H1 (cell line): Measurements from ENCODE around the gene FHOD1. TPM values are rescaled to one million over a fixed set of nuclear protein-coding genes. Genes with fewer than 3 reads are reported as not detected.

Experiments used
- CTCF ChIA-PET: fragments of 300-600 bp; sonication (Branson Sonifier 250); formaldehyde crosslinking; loops from one replicate; lab custom pipeline; 2021; ENCODE audit not compliant: partially characterized antibody; lab: Charles Lee
- POLR2A ChIA-PET: fragments of 300-600 bp; sonication (Branson Sonifier 250); formaldehyde crosslinking; loops from one replicate; lab custom pipeline; 2021; ENCODE audit warnings: inconsistent platforms; ENCODE audit not compliant: partially characterized antibody; lab: Charles Lee
- DNase-seq, 2 experiments: peaks; one replicate each; pipeline versions ENCODE4 v3.0.0 to v3.0.0-alpha.2; 2010 to 2022; ENCODE audit warnings: low spot score in 2 of 2, low read depth in 1 of 2, mixed read lengths in 1 of 2
- FAIRE-seq: peaks from 2 replicates; lab custom pipeline; 2011; peaks lifted over from hg19 to GRCh38; lab: Jason Lieb, UNC
- H2AFZ ChIP-seq: 2 replicates; pipeline ENCODE4 v1.8.1; 2012; ENCODE audit warnings: low read length, inconsistent platforms
- H2AK5ac ChIP-seq: 2 replicates; pipeline ENCODE4 v1.6.1; 2013; ENCODE audit warnings: low read depth, low read length
- H2BK120ac ChIP-seq: replicated peaks from 2 replicates; pipeline ENCODE3; 2013; ENCODE audit warnings: low read depth, low read length, inconsistent platforms
- H2BK12ac ChIP-seq: 2 replicates; pipeline ENCODE4 v1.6.1; 2013; ENCODE audit warnings: low read depth, low read length
- H2BK15ac ChIP-seq: 2 replicates; pipeline ENCODE4 v1.6.1; 2013; ENCODE audit warnings: low read length
- H2BK20ac ChIP-seq: 2 replicates; pipeline ENCODE4 v1.6.1; 2013; ENCODE audit warnings: low read length
- H2BK5ac ChIP-seq: 2 replicates; pipeline ENCODE4 v1.6.1; 2013; ENCODE audit warnings: low read depth, low read length
- H3K14ac ChIP-seq: 2 replicates; pipeline ENCODE4 v1.6.1; 2013; ENCODE audit warnings: inconsistent platforms; ENCODE audit not compliant: insufficient read length
- H3K18ac ChIP-seq: 2 replicates; pipeline ENCODE4 v1.6.1; 2013; ENCODE audit warnings: low read length; ENCODE audit errors: extremely low read depth
- H3K23ac ChIP-seq: 2 replicates; pipeline ENCODE4 v1.6.1; 2013; ENCODE audit warnings: inconsistent platforms; ENCODE audit not compliant: insufficient read length
- H3K23me2 ChIP-seq: 2 replicates; pipeline ENCODE4 v1.6.1; 2013; ENCODE audit warnings: low read depth, low read length
- H3K27ac ChIP-seq: 2 replicates; pipeline ENCODE4 v1.6.1; 2011; ENCODE audit warnings: low read depth, low read length, inconsistent platforms
- H3K27me3 ChIP-seq, 4 experiments: replicated peaks in 1 of 4; 1 replicate in 1 of 4; 2 replicates in 3 of 4; pipeline versions ENCODE4 v1.6.1 to v1.8.1; 2011 to 2013; ENCODE audit warnings: low read length in 3 of 4, mild to moderate bottlenecking in 3 of 4, inconsistent platforms in 2 of 4, mixed read lengths in 2 of 4, moderate library complexity in 1 of 4; ENCODE audit not compliant: control insufficient read depth in 3 of 4, insufficient read depth in 3 of 4; ENCODE audit errors: extremely low read depth in 1 of 4
- H3K36me3 ChIP-seq, 4 experiments: 2 replicates each; pipeline versions ENCODE4 v1.6.1 to v1.8.1; 2011 to 2013; ENCODE audit warnings: mild to moderate bottlenecking in 4 of 4, low read length in 3 of 4, moderate library complexity in 2 of 4, control low read depth in 1 of 4, inconsistent platforms in 1 of 4; ENCODE audit not compliant: insufficient read depth in 4 of 4, control insufficient read depth in 2 of 4
- H3K4ac ChIP-seq: replicated peaks from 2 replicates; pipeline ENCODE3; 2013; ENCODE audit warnings: low read length, low read depth, mixed read lengths, inconsistent platforms; ENCODE audit not compliant: insufficient read length
- H3K4me1 ChIP-seq, 4 experiments: replicated peaks in 1 of 4; 1 replicate in 1 of 4; 2 replicates in 3 of 4; pipeline versions ENCODE4 v1.6.1 to v1.8.1; 2011 to 2013; ENCODE audit warnings: low read length in 3 of 4, inconsistent platforms in 2 of 4, mixed read lengths in 1 of 4; ENCODE audit not compliant: insufficient read depth in 4 of 4, control insufficient read depth in 3 of 4
- H3K4me2 ChIP-seq, 2 experiments: 2 replicates each; pipeline versions ENCODE4 v1.6.1 to v1.8.1; 2011 to 2013; ENCODE audit warnings: low read depth in 2 of 2, low read length in 2 of 2, control low read depth in 1 of 2, inconsistent platforms in 1 of 2, mild to moderate bottlenecking in 1 of 2; ENCODE audit not compliant: insufficient read depth in 1 of 2
- H3K4me3 ChIP-seq, 4 experiments: fragments of 200-600, 300-600 bp in 1 of 4; sonication (generic), shearing (Covaris generic), sonication (Bioruptor Twin) in 1 of 4; 2 replicates each; pipeline versions ENCODE4 v1.5.1 to v1.8.1; 2011 to 2016; ENCODE audit warnings: low read length in 4 of 4, low read depth in 3 of 4, control low read depth in 2 of 4, inconsistent platforms in 2 of 4, mild to moderate bottlenecking in 2 of 4, mixed read lengths in 1 of 4, moderate library complexity in 1 of 4; ENCODE audit not compliant: insufficient read depth in 2 of 4; ENCODE audit errors: extremely low read depth in 1 of 4
- H3K56ac ChIP-seq: replicated peaks from 2 replicates; pipeline ENCODE3; 2013; ENCODE audit warnings: low read depth, mild to moderate bottlenecking, mixed read lengths, low read length, inconsistent platforms; ENCODE audit not compliant: insufficient read length
- H3K79me1 ChIP-seq: 2 replicates; pipeline ENCODE4 v1.6.1; 2013; ENCODE audit warnings: low read depth, low read length, control low read depth
- H3K79me2 ChIP-seq, 2 experiments: 2 replicates each; pipeline versions ENCODE4 v1.6.1 to v1.8.1; 2012 to 2013; ENCODE audit warnings: low read length in 2 of 2, mild to moderate bottlenecking in 2 of 2, inconsistent platforms in 1 of 2; ENCODE audit not compliant: insufficient read depth in 2 of 2, control insufficient read depth in 1 of 2
- H3K9ac ChIP-seq, 4 experiments: replicated peaks in 1 of 4; 1 replicate in 1 of 4; 2 replicates in 3 of 4; pipeline versions ENCODE4 v1.6.1 to v1.8.1; 2011 to 2013; ENCODE audit warnings: low read depth in 3 of 4, low read length in 3 of 4, control low read depth in 2 of 4, mild to moderate bottlenecking in 2 of 4, moderate library complexity in 2 of 4, inconsistent platforms in 1 of 4; ENCODE audit errors: extremely low read depth in 1 of 4
- H3K9me3 ChIP-seq, 2 experiments: 2 replicates each; pipeline versions ENCODE4 v1.6.1 to v1.8.1; 2012 to 2013; ENCODE audit warnings: mild to moderate bottlenecking in 2 of 2, moderate library complexity in 2 of 2, control low read depth in 1 of 2, inconsistent platforms in 1 of 2, low read depth in 1 of 2, low read length in 1 of 2, mixed read lengths in 1 of 2; ENCODE audit not compliant: insufficient read depth in 2 of 2
- H4K20me1 ChIP-seq, 2 experiments: replicated peaks in 1 of 2; 2 replicates each; pipeline versions ENCODE3 to v1.8.1; 2011 to 2013; ENCODE audit warnings: inconsistent platforms in 2 of 2, low read length in 2 of 2, mild to moderate bottlenecking in 1 of 2; ENCODE audit not compliant: insufficient read depth in 2 of 2, control insufficient read depth in 1 of 2
- H4K5ac ChIP-seq: 2 replicates; pipeline ENCODE4 v1.6.1; 2013; ENCODE audit warnings: low read length, low read depth, mixed read lengths, inconsistent platforms; ENCODE audit not compliant: insufficient read length
- H4K8ac ChIP-seq: 2 replicates; pipeline ENCODE4 v1.8.0; 2013; ENCODE audit warnings: mild to moderate bottlenecking, moderate library complexity, low read length, inconsistent platforms; ENCODE audit not compliant: insufficient read depth; ENCODE audit errors: extremely low read depth
- H4K91ac ChIP-seq: replicated peaks from 2 replicates; pipeline ENCODE3; 2013; ENCODE audit warnings: low read length, mixed read lengths, inconsistent platforms; ENCODE audit not compliant: insufficient read length
- ATF2 ChIP-seq: IDR thresholded peaks from 2 replicates; pipeline ENCODE4 v1.6.1; 2012; ENCODE audit warnings: low read length, inconsistent platforms
- BACH1 ChIP-seq: IDR thresholded peaks from 2 replicates; pipeline ENCODE4 v1.6.1; 2012; ENCODE audit warnings: low read length, improper control_type of control experiment
- HDAC6 ChIP-seq: IDR thresholded peaks from one replicate; pipeline ENCODE4 v1.7.1; 2012; ENCODE audit warnings: low read depth, mild to moderate bottlenecking, inconsistent platforms, low read length, moderate library complexity
- KDM4A ChIP-seq: IDR thresholded peaks from one replicate; pipeline ENCODE4 v1.7.1; 2012; ENCODE audit warnings: low read depth, mild to moderate bottlenecking, moderate library complexity, low read length, inconsistent platforms; ENCODE audit not compliant: severe bottlenecking
- PHF8 ChIP-seq: fragments of 200-600 bp; sonication (generic); conservative IDR thresholded peaks from 2 replicates; pipeline ENCODE4 v1.7.1; 2012; ENCODE audit warnings: low read depth, mild to moderate bottlenecking, inconsistent platforms, low read length, moderate library complexity
- POLR2A ChIP-seq, 2 experiments: IDR thresholded peaks; 1 replicate in 1 of 2; 2 replicates in 1 of 2; pipeline ENCODE4 v1.6.1; 2011; ENCODE audit warnings: low read depth in 2 of 2, low read length in 2 of 2, mild to moderate bottlenecking in 2 of 2; ENCODE audit errors: control extremely low read depth in 1 of 2
- RXRA ChIP-seq: IDR thresholded peaks from 2 replicates; pipeline ENCODE4 v1.6.1; 2011; ENCODE audit warnings: low read depth, mild to moderate bottlenecking, low read length, moderate library complexity; ENCODE audit not compliant: insufficient read depth
- SAP30 ChIP-seq: fragments of 300-600 bp; sonication (generic); IDR thresholded peaks from 2 replicates; pipeline ENCODE4 v1.7.1; 2012; ENCODE audit warnings: low read length, moderate library complexity, mild to moderate bottlenecking, inconsistent platforms; ENCODE audit not compliant: insufficient read depth, insufficient replicate concordance
- SRF ChIP-seq: IDR thresholded peaks from 2 replicates; pipeline ENCODE4 v1.6.1; 2011; ENCODE audit warnings: mild to moderate bottlenecking, low read depth, low read length, moderate library complexity
- TEAD4 ChIP-seq: IDR thresholded peaks from 2 replicates; pipeline ENCODE4 v1.6.1; 2012; ENCODE audit warnings: low read depth, low read length, inconsistent platforms, mixed read lengths
- WGBS, 2 experiments: shearing (Covaris generic) in 1 of 2; methylation state at CpG; one replicate each; pipeline versions ENCODE4 v1.1.6 to v1.1.7; 2013 to 2015; ENCODE audit warnings: low lambda C conversion rate in 2 of 2, mixed read lengths in 2 of 2, inconsistent platforms in 1 of 2, low coverage in 1 of 2, missing lambda C conversion rate in 1 of 2; ENCODE audit not compliant: insufficient replicate concordance in 2 of 2, insufficient coverage in 1 of 2, insufficient read length in 1 of 2; ENCODE audit errors: extremely low coverage in 1 of 2, missing lambda C conversion rate in 1 of 2; 5-methylcytosine and 5-hydroxymethylcytosine counted together
- polyA plus RNA-seq, 7 experiments: library from polyadenylated mRNA; depleted of rRNA in 3 of 7; stranded (reverse) in 5 of 7; unstranded in 2 of 7; fragments of >200 nt in 5 of 7; fragments of 200-250 nt in 2 of 7; gene quantifications; 1 replicate in 5 of 7; 2 replicates in 1 of 7; 4 replicates in 1 of 7; pipeline versions ENCODE4 v1.2.1 to v1.2.3, GENCODE V29; 2011 to 2013; ENCODE audit warnings: missing spikeins in 2 of 7, mixed read lengths in 2 of 7
- total RNA-seq: library from RNA; stranded (reverse); fragmentation: NEBNext Ultra II Directional; extraction: Animal tissue kit (Norgen Biotek cat#: 25700); gene quantifications from 2 replicates; pipeline ENCODE4 v1.2.1, GENCODE V29; 2021

Gene FHOD1
- total and polyA plus RNA-seq, 2 of the 8 experiments (the other 6 are each of a cell fraction or from before 2014, with no cell fraction given) = 31.3 to 60.7 TPM

GRCh38 chr16:67237396-67238277, 9.6 kb downstream of the FHOD1 start:
- Histone ChIP-seq H3K56ac (no peak overlapping the region), H3K79me1 (peaks cover 14% of the 10 kb centered on the region), H2BK120ac (no peak overlapping the region), H2BK5ac (peak overlapping the region; percentile 66; the same call in 1 of the 2 replicates), H3K14ac (no peak overlapping the region), H4K5ac (no peak overlapping the region), H3K27me3 (no peaks in the 10 kb centered on the region), H4K20me1 (peaks cover 0 to 9% of the 10 kb centered on the region in 2 experiments), H2AK5ac (no peak overlapping the region), H3K4me2 (no peak overlapping the region), H3K9me3 (no peaks in the 10 kb centered on the region), H3K23me2 (no peaks in the 10 kb centered on the region), H3K23ac (no peak overlapping the region), H4K8ac (no peak overlapping the region), H4K91ac (no peak overlapping the region), H2BK20ac (no peak overlapping the region), H3K9ac (no peak overlapping the region; a peak in 1 of 7 replicates), H2BK12ac (no peak overlapping the region), H3K18ac (no peak overlapping the region), H3K4ac (no peak overlapping the region), H3K79me2 (no peaks in the 10 kb centered on the region), H2AFZ (no peak overlapping the region), H3K27ac (no peak overlapping the region), H2BK15ac (no peak overlapping the region), H3K4me3 (no peak overlapping the region), H3K36me3 (peaks cover 5 to 21% (median 13%) of the 10 kb centered on the region in 4 experiments; a peak in 5 of 8 replicates), H3K4me1 (peaks cover 3 to 8% (median 7%) of the 10 kb centered on the region in 4 experiments; a peak in 6 of 7 replicates)
- ChIA-PET POLR2A (interaction anchor here (0.8 to 11.2 kb wide), 7 partner anchors 9 to 190 kb away, joined by 3 to 111 read pairs (median 4); partner anchors contain the start of genes FHOD1, SLC9A5 and TMEM208), CTCF (interaction anchor here (0.6 to 4.6 kb wide), 11 partner anchors 9 to 586 kb away, joined by 3 to 23 read pairs (median 4); partner anchors contain the start of genes ELMO3, KCTD19, LRRC36 and NOL3)
- FAIRE-seq (no peak), DNase-seq (no peak)
- 95% methylated on average over 16 of the region's 16 CpGs; no CpG with 5 or more reads in 1 of the 2 experiments for WGBS, 2 experiments
- TF ChIP-seq SRF (no peak), HDAC6 (no peak), POLR2A (IDR thresholded peaks at IDR 0.05; ENCODE audit: control extremely low read depth in 1 of 2, low read depth in 2 of 2, low read length in 2 of 2) (no peak), SAP30 (no peak), KDM4A (no peak), RXRA (no peak), PHF8 (no peak), BACH1 (no peak), ATF2 (no peak), TEAD4 (no peak)
